GM19468 (cell line): ENCODE results near the gene LMNA.
"Not testable (repeated sequence)": the region's sequence is repeated elsewhere in the genome, so short reads cannot be mapped to it uniquely, and the experiment has no call there.

ENCODE experiments used
- ATAC-seq: cut with Tn5 transposase; IDR thresholded peaks from one replicate; pipeline ENCODE4 v1.9.1; 2021; ENCODE audit warnings: mild to moderate bottlenecking, moderate library complexity, moderate number of reproducible peaks; ENCODE audit not compliant: unreplicated experiment; ENCODE audit errors: extremely low read depth

The LMNA gene

GRCh38 chr1:156102633-156103511 is 11.6 kb upstream of the LMNA start:
- no peak for ATAC-seq

DNA sequence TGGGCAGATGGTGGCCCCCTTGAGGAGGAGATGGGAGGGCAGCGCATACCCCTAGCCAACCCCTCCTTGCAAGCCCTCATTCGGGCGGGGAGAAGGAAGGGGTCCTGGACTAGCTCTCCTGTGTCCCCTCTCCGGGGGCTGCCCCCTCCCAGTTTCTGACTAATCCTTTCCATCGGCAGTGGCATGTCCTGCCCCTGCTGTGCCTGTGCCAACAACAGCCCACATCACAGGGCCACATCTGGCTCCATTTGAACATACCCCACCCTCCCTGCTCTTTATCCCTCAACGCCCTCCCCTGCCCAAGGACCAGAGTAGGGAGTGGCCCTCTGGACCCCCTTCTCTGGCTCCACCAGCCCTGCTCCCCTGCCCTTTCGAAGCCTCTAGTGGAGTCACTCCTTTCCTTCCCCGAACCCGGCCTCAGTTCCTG is 11.0 kb upstream of the LMNA start:
- ATAC-seq, result no peak

GRCh38 chr1:156104065-156104810 is 10.3 kb upstream of the LMNA start:
- ATAC-seq, result no peak

GRCh38 chr1:156104861-156105832 is 9.4 kb upstream of the LMNA start:
- ATAC-seq, result no peak

DNA sequence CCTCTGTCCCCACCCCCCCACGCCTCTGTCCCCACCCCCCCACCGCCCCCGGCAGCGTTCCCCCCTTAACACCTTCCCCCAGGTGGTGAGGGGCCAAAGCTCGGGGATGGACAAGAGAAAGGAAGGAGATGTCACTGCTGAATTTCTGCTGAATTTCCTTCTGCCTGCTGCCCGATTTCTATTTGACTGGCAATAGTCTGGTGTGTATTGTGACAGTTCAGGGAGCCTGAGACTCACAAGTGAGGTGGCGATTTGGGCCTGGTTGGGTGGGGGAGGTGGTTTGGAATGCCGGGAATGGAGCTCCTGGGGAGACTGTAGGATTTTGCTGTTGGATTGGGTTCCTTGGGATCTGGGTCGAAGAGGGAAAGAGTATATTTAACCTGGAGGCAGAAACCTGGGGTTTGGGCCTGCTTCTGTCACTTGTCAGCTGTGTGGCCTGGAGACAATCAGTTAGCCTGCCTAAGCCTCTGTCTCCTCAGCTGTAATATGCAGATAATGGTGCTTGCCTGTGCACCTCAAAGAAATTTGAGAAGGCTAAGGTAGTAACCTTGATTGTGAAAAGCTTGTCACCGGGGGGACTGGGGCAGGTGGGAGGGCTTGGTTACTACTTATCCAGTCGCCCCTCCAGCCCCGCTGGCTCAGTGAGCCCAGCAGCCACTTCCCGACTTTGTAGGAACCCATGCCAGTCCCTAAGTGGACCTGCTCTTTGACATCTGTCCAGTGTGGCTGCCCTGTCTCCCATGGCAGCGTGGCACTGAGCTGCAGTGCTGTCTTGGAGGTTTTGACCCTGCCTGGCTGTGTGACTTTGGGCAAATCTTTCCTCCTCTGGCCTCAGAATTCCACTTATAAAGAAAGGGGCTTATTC is 7.7 kb upstream of the LMNA start:
- no peak for ATAC-seq

DNA sequence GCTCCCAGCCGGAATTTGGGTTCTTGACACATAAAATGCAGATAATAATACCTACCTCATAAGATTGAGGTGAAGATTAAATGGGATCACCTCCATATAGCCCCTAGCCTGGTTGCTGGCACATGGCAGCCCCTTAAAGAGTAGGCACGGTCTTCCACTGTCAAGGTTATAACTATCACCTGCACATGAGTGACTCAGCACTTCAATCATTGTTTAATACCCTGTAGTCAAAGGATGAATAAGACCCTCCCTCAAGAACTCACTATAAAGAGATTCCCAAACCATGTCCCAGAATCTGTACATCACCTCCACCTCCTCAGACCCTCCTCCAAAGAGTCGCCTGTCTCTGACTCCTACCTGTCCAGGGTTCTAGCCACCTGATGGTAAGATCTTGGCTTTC is 6.5 kb upstream of the LMNA start:
- no peak for ATAC-seq

DNA sequence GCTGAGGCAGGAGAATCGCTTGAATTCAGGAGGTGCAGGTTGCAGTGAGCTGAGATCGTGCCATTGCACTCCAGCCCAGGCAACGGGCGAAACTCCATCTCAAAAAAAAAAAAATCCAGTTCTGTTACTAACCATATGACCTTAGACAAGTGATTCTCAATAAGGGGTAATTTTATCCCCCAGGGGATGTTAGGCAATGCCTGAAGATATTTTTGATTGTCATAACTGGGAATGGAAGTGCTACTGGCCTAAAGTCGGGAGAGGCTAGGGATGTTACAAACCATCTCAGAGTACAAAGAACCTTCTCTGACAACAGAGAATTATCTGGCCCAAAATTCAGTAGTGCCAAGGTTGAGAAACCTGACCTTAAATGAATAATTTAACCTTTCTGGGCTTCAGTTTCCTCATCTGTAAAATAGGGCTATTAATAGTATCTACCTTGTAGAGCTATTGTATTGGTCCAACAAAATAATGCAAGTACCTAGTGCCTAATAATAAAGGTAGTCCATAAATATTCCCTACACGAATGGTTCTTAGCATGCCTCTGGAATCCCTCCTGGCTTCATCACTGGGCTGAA is 5.8 kb upstream of the LMNA start:
- no peak for ATAC-seq

DNA sequence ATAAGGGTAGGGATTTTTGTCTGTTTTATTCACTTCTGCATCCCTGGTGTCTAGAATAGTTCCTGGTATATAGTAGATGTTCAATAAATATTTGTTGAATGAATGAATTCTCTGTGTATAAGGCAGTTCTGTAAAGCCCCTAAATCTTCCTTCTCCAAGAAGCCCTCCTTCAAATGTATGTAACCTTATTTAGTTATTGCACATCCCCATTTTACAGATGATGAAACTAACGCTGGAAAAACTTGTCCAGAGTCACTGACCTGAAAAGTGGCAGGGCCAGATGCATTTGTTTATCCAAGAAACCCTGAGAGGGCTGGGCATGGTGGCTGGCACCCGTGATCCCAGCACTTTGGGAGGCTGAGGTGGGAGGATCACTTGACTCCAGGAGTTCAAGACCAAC is 4.3 kb upstream of the LMNA start:
- ATAC-seq, result no peak

- ATAC-seq, result no peak
Measured at GRCh38 chr1:156111355-156111962, 3.1 kb upstream of the LMNA start.

GRCh38 chr1:156112276-156113137 is 2.0 kb upstream of the LMNA start:
- no peak for ATAC-seq

DNA sequence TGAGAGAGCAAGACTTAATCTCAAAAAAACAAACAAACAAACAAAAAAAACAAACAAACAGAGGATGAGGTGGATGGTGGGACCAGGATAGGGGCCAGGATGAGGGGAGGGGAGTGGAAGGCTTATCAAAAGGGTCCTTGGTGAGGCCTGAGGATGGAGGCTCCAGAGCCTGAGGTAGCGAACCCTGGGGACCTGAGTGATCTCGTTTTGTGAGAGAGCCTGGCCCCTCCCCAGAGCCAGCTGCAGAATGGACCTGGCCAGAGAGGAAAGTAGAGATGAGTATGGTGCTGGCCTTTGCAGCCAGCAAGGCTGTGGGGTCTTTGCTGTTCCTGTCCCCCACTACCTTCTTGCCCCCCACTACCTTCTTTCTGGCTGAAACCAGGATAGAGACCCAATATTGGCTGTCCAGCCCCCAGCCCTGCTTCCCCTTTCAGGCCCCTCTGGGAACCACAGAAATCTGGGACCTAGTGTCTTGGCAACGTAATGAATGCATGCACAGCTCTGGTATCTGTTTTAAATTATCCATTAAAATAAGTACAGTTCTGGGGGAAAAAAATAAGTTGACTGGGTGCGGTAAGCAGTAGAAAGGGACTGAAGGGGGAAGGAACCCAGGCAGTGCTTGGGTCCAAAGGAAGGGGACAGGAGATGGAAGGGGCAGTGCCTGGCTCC is 1.1 kb upstream of the LMNA start:
- ATAC-seq, result no peak

DNA sequence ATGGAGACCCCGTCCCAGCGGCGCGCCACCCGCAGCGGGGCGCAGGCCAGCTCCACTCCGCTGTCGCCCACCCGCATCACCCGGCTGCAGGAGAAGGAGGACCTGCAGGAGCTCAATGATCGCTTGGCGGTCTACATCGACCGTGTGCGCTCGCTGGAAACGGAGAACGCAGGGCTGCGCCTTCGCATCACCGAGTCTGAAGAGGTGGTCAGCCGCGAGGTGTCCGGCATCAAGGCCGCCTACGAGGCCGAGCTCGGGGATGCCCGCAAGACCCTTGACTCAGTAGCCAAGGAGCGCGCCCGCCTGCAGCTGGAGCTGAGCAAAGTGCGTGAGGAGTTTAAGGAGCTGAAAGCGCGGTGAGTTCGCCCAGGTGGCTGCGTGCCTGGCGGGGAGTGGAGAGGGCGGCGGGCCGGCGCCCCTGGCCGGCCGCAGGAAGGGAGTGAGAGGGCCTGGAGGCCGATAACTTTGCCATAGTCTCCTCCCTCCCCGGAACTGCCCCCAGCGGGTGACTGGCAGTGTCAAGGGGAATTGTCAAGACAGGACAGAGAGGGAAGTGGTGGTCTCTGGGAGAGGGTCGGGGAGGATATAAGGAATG is 505 bp downstream of the LMNA start:
- no peak for ATAC-seq

- ATAC-seq, result no peak
Measured at GRCh38 chr1:156115514-156116374, 1.2 kb downstream of the LMNA start.

DNA sequence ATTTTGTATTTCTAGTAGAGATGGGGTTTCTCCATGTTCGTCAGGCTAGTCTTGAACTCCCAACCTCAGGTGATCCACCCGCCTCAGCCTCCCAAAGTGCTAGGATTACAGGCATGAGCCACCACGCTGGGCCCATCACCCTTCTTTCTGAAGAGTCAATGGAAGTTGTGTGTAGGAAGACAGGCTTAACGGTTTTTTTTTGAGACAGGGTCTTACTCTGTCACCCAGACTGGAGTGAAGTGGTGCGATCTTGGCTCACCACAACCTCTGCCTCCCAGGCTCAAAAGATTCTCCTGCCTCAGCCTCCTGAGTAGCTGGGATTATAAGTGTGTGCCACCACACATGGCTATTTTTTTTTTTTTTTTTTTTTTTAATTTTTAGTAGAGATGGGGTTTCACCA is 2.2 kb downstream of the LMNA start:
- ATAC-seq, result not testable (repeated sequence)

GRCh38 chr1:156117414-156118176 is 3.1 kb downstream of the LMNA start:
- ATAC-seq, result no peak
